ENCODE measurements around the gene CALU. TPM values are rescaled to one million over a fixed set of nuclear protein-coding genes. Genes with fewer than 3 reads are reported as not detected.

The CALU gene
- total and polyA plus RNA-seq, 8 donors, result 8.7 to 46.0 (median 20.8) TPM

DNA sequence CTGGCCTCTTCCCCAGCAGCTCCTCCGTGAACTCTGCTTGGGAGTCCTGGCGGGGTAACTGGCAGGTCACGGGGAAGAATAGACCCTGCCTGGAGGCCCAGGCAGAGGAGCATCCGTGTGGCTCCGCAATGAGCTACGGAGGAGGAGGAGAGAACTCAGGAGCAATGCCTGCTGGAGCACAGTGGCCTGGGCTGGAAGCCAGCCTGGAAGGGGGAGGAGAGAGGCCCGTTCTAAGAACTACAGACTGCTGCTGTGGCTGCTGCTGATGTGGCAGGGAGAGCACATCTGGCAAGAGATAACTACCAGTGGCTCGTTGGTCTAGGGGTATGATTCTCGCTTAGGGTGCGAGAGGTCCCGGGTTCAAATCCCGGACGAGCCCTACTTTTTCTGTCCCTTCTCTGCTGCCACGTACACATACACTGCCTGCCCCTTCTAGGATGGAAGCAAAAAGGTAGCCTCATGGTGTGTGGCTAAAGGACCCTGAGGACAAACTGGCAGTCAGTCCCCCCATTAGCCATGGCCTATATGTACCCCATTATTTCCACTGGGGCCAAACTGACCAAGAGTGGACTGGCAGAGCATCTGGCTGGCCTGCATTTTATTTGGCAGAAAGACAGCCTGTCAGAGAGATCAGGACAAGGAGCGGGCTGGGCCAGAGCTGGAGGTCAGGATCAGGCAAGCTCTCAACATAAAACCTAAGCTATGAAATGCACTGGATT is 44.1 kb downstream of the CALU start:
- no peak overlapping the region for H3K4me3 ChIP-seq
- FAIRE-seq, result no peak
- intact Hi-C loops (cut with DNase I), result no loop called here

DNA sequence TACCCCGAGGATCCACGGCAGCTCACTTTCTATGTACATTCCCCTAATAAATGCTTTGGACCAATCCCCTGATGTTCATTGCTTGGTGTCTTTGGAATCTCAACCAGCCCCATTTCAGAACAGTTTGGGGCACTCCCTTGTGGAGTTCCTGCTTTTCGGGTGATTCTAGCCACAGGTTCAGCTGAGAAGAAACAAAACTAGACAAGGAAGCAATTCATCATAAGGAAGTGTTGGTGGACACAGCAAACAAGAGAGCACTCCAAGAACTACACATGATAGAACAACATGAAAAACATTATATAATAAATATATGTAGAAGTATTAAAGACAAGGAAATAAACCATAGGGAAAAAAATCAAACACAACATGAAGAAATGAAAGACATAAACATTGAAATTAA is 46.6 kb downstream of the CALU start:
- no peak for FAIRE-seq
- Histone ChIP-seq H3K4me3 (no peak overlapping the region), H3K4me1 (no peaks in the 10 kb centered on the region), H3K27ac (no peak overlapping the region), H3K9me3 (no peaks in the 10 kb centered on the region), H3K27me3 (no peaks in the 10 kb centered on the region), H3K36me3 (no peaks in the 10 kb centered on the region)
- intact Hi-C loops (cut with DNase I), result no loop called here
- TF ChIP-seq, protein P1, sequence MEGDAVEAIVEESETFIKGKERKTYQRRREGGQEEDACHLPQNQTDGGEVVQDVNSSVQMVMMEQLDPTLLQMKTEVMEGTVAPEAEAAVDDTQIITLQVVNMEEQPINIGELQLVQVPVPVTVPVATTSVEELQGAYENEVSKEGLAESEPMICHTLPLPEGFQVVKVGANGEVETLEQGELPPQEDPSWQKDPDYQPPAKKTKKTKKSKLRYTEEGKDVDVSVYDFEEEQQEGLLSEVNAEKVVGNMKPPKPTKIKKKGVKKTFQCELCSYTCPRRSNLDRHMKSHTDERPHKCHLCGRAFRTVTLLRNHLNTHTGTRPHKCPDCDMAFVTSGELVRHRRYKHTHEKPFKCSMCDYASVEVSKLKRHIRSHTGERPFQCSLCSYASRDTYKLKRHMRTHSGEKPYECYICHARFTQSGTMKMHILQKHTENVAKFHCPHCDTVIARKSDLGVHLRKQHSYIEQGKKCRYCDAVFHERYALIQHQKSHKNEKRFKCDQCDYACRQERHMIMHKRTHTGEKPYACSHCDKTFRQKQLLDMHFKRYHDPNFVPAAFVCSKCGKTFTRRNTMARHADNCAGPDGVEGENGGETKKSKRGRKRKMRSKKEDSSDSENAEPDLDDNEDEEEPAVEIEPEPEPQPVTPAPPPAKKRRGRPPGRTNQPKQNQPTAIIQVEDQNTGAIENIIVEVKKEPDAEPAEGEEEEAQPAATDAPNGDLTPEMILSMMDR (IDR thresholded peaks at IDR 0.05), result no peak
- WGBS, 2 donors, result 79 to 89% methylated on average over 3 of the region's 3 CpGs
- ATAC-seq, result no peak
- no peak for DNase-seq

More for the DNA sequence above, 44.1 kb downstream of the CALU start:
- DNase-seq (peak in 1 of 6 donors; percentile 34), ATAC-seq (peak in 3 of 4 donors; percentile 51 to 73 (median 51))
- H3K4me1 ChIP-seq, result no peaks in the 10 kb centered on the region
- TF ChIP-seq, protein P1 (IDR thresholded peaks at IDR 0.05), result no peak
- no peak overlapping the region for H3K27ac ChIP-seq
- H3K27me3 ChIP-seq, result no peaks in the 10 kb centered on the region
- 52 to 57% methylated on average over 15 of the region's 15 CpGs for WGBS, 2 donors
- H3K9me3 ChIP-seq, result no peaks in the 10 kb centered on the region
- H3K36me3 ChIP-seq, result no peaks in the 10 kb centered on the region

- 57 to 60% methylated on average over 9 of the region's 9 CpGs for WGBS, 2 donors
- Histone ChIP-seq H3K4me3 (no peak overlapping the region), H3K27me3 (no peaks in the 10 kb centered on the region), H3K9me3 (no peaks in the 10 kb centered on the region), H3K4me1 (peaks cover 0 to 5% (median 4%) of the 10 kb centered on the region in 3 donors), H3K36me3 (no peaks in the 10 kb centered on the region), H3K27ac (no peak overlapping the region)
- DNase-seq (no peak), ATAC-seq (no peak), FAIRE-seq (no peak)
- intact Hi-C loops (cut with DNase I), result no loop called here
- TF ChIP-seq, protein P1 (IDR thresholded peaks at IDR 0.05), result no peak
Measured at GRCh38 chr7:128788446-128789412, 49.6 kb downstream of the CALU start.

DNA sequence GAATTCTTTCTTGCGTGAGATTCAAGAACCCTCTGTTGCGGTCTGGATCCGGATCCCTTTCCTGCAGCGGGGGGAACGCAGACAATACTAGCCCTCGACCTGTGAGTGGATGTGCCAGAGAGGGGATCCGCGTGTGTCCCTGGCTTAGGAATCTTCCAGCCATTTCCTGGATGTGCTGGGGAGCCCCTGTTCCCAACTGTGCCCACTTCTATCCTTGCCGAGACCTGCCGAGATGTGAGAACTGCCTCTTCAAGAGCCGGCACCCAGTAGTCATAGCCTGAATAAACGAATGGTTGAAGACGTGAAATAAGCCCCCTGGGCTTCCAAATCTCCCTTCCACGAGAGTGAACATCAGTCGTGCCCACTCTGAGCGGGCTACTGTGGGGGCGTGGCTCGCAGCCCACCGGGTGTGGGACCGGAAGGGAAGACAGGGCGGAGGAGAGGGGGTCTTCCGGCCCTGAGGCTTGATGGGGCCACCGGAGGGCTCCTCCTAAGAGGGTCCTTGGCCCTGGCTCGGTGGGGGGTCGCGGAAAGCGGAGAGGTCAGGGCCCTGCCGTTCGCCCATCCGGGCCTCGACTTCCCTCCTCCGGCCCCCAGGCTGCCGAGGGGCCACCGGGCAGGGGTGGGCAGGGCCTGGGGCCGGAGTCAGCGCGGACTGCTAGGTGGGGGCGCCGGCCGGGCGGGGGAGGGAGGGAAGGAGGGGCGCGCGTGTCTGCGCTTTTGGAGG is 51.3 kb downstream of the CALU start:
- TF ChIP-seq, protein P1 (IDR thresholded peaks at IDR 0.05), result no peak
- ATAC-seq (peak; percentile 6 to 24 (median 15)), DNase-seq (peak in 1 of 6 donors; percentile 70), FAIRE-seq (no peak)
- intact Hi-C loops (cut with DNase I), result no loop called here
- H3K27me3 ChIP-seq, result no peaks in the 10 kb centered on the region
- H3K4me1 ChIP-seq, result peaks cover 0 to 5% (median 4%) of the 10 kb centered on the region in 3 donors
- H3K36me3 ChIP-seq, result no peaks in the 10 kb centered on the region
- H3K4me3 ChIP-seq, result peak overlapping the region; percentile 49 to 77 (median 75)
- H3K27ac ChIP-seq, result no peak overlapping the region
- WGBS, 2 donors, result 21 to 34% methylated on average over 28 to 45 of the region's 45 CpGs
- no peaks in the 10 kb centered on the region for H3K9me3 ChIP-seq
